ENCODE measurements around the gene ZFHX2. TPM values are rescaled to one million over a fixed set of nuclear protein-coding genes. Genes with fewer than 3 reads are reported as not detected.

Gene ZFHX2
- total and polyA plus RNA-seq, 2 of the 13 experiments (the other 11 are each of a cell fraction or from before 2014, with no cell fraction given): 0.17 to 0.44 TPM

DNA sequence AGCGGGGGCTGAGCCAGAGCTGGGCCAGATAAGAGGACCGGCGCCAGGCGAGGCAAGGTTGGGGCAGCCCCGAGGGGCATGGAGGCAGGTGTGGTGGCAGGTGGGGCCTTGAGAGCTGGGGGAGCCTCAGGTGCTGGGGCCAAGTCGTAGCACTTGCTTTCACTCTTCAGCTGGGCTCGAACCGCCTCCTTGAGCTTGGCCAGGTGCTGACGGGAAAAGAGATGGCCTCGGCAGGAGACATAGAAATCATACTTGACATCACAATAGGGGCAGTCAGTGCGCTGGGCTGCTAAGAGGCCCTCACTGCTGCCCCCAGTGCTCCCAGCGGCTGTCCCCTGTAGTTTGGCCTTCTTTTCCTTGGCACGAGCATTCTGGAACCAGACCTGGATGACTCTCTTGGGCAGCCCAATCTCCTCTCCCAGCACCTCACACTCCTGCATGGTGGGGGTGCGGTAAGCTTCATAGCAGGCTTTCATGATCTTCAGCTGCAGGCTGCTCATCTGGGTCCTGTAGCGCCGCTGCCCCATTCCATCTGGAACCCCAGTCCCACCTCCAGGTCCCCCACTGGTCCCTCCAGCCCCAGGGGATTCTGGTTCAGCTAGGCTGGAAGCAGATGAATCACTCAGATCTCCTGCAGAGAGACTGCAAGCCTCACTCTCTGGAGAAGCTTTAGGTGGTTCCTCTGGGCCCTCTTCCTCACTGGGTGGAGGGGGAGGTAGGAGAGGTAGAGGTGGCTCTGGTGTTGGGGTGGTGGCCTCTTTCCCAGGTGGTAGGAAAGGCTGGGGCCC lies 28.1 kb downstream of the ZFHX2 start:
- no peak for FAIRE-seq

More for the DNA sequence above, 28.1 kb downstream of the ZFHX2 start:
- WGBS (ENCODE audit: low lambda C conversion rate): 91% methylated on average over 16 of the region's 16 CpGs
- peaks cover 2 to 6% of the 10 kb centered on the region in 2 experiments; a peak in 3 of 5 replicates for H3K36me3 ChIP-seq (replicated peaks in 1 of 2; ENCODE audit: control insufficient read depth in 1 of 2, insufficient read depth in 2 of 2, low read length in 2 of 2)
- BruUV-seq (replicated peaks): no TSS peak
- no peak overlapping the region for H3K9ac ChIP-seq (ENCODE audit: insufficient read depth, low read depth, low read length)
- no peaks in the 10 kb centered on the region for H4K20me1 ChIP-seq (ENCODE audit: insufficient read depth, low read length)
- no peaks in the 10 kb centered on the region for H3K27me3 ChIP-seq (ENCODE audit: control insufficient read depth in 1 of 2, insufficient read depth in 2 of 2, low read length in 2 of 2)
- in situ Hi-C loops (cut with HindIII; ENCODE audit: extremely low pct_ligation_motif_present, low pct_unique_long_range_greater_than_20kb): no loop called here
- intact Hi-C loops (cut with micrococcal nuclease; ENCODE audit: unreplicated experiment): no loop called here
- ATAC-seq (peak; percentile 7; the same call in 2 of the 3 replicates), DNase-seq (ENCODE audit: low spot score) (no peak)
- CTCF ChIA-PET (ENCODE audit: low intra/inter-chr PET ratio, low total read pairs): no interaction called here
- H3K4me2 ChIP-seq (ENCODE audit: low read depth, low read length): no peak overlapping the region
- no peaks in the 10 kb centered on the region for H3K4me1 ChIP-seq (ENCODE audit: insufficient read depth, low read length)
- no peak overlapping the region for H3K4me3 ChIP-seq (replicated peaks in 1 of 3; ENCODE audit: insufficient read depth in 1 of 3, low read depth in 2 of 3, low read length in 3 of 3)
- H3K79me2 ChIP-seq (ENCODE audit: insufficient read depth, low read length): no peaks in the 10 kb centered on the region
- H3K27ac ChIP-seq (ENCODE audit: extremely low read length, insufficient read depth, low read length): no peak overlapping the region
- no peaks in the 10 kb centered on the region for H3K9me3 ChIP-seq (ENCODE audit: low read length)
- TF ChIP-seq, protein P1, sequence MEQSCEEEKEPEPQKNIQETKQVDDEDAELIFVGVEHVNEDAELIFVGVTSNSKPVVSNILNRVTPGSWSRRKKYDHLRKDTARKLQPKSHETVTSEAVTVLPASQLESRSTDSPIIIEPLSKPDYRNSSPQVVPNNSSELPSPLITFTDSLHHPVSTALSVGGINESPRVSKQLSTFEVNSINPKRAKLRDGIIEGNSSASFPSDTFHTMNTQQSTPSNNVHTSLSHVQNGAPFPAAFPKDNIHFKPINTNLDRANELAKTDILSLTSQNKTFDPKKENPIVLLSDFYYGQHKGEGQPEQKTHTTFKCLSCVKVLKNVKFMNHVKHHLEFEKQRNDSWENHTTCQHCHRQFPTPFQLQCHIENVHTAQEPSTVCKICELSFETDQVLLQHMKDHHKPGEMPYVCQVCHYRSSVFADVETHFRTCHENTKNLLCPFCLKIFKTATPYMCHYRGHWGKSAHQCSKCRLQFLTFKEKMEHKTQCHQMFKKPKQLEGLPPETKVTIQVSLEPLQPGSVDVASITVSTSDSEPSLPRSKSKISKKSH (CRISPR knock-in tag; IDR thresholded peaks at IDR 0.05; ENCODE audit: borderline replicate concordance): peak; percentile 6; the same call in 1 of the 2 replicates
- TF ChIP-seq, protein P2, sequence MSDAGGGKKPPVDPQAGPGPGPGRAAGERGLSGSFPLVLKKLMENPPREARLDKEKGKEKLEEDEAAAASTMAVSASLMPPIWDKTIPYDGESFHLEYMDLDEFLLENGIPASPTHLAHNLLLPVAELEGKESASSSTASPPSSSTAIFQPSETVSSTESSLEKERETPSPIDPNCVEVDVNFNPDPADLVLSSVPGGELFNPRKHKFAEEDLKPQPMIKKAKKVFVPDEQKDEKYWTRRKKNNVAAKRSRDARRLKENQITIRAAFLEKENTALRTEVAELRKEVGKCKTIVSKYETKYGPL (CRISPR knock-in tag; IDR thresholded peaks at IDR 0.05): no peak
- TF ChIP-seq NFRKB (IDR thresholded peaks at IDR 0.05) (0 out of 2 replicates have a peak, but pooled peaks have one; percentile 0), ATF7-NPFF (CRISPR knock-in tag; IDR thresholded peaks at IDR 0.05; ENCODE audit: low read depth) (no peak), NCOR1 (IDR thresholded peaks at IDR 0.05; ENCODE audit: borderline replicate concordance, low read length) (no peak), ZNF33B (CRISPR knock-in tag; IDR thresholded peaks at IDR 0.05) (no peak), KLF13 (CRISPR knock-in tag; IDR thresholded peaks at IDR 0.05) (0 out of 2 replicates have a peak, but pooled peaks have one; percentile 39)
- H2AFZ ChIP-seq (ENCODE audit: low read length): no peak overlapping the region
- POLR2A ChIA-PET: no interaction called here

Data from HepG2 (cell line).